Neural cell (in vitro differentiated cells): ENCODE data around the gene TEFM.

Experiments used
- EP300 ChIP-seq: fragments of 450-650 bp; conservative IDR thresholded peaks from 2 replicates; pipeline ENCODE4 v1.6.1; 2014; ENCODE audit warnings: antibody characterized with exemption, mild to moderate bottlenecking, moderate library complexity; ENCODE audit not compliant: poor library complexity, severe bottlenecking
- EZH2 ChIP-seq: fragments of 200-600, 300-800 bp; shearing (Covaris generic), sonication (generic); IDR thresholded peaks from 2 replicates; pipeline ENCODE4 v1.6.1; 2014; ENCODE audit warnings: antibody characterized with exemption, low read length, borderline replicate concordance, mild to moderate bottlenecking; ENCODE audit not compliant: insufficient read depth, poor library complexity, severe bottlenecking
- POLR2AphosphoS5 ChIP-seq: IDR thresholded peaks from 2 replicates; pipeline ENCODE4 v1.6.1; 2012
- REST ChIP-seq: IDR thresholded peaks from 2 replicates; pipeline ENCODE4 v1.6.1; 2012; ENCODE audit warnings: borderline replicate concordance
- SMC3 ChIP-seq: fragments of 450-650 bp; conservative IDR thresholded peaks from 2 replicates; pipeline ENCODE4 v1.6.1; 2014; ENCODE audit warnings: antibody characterized with exemption, mild to moderate bottlenecking, moderate library complexity; ENCODE audit not compliant: poor library complexity
- TAF1 ChIP-seq: IDR thresholded peaks from 2 replicates; pipeline ENCODE4 v1.6.1; 2012; ENCODE audit warnings: low read depth
- TF ChIP-seq, protein P1 (sequence below): fragments of 450-650 bp; IDR thresholded peaks from 2 replicates; pipeline ENCODE4 v1.5.1; 2014; ENCODE audit warnings: antibody characterized with exemption, mild to moderate bottlenecking, moderate library complexity; ENCODE audit not compliant: poor library complexity, severe bottlenecking

DNA sequence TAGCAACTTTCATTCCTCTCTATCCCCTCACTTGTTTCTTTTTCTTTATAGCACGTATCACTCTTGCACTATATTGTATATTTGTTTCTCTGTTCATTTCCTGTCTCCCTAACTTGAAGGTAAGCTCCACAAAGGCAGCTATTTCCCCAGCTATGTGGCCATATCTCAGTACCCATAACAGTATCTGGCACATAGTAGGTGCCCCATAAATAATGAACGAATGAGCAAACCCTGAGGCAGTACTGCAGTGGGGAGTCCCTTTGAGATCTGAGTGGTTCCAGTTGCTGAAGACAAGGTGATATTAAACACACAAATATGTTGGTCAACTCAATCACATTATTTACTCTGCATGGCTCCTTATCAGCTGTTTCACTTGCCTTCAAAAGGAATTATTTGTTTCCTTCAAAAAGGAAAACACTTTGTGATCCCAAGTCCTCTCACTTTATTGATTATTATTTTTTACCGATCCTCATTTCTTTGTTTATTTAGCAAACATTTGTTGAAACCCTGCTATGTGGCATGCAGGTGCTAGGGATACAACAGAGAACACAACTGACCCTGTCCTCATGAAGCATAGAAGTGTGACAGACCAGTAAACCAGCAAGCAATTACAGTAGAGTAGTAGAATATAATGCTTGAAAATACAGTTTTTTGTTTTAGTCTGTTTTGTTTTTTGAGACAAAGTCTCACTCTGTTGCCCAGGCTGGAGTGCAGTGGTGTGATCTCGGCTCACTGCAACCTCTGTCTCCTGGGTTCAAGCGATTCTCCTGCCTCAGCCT is 10.0 kb upstream of the TEFM start:
- no peak for TF ChIP-seq EZH2
- TF ChIP-seq, protein P1, sequence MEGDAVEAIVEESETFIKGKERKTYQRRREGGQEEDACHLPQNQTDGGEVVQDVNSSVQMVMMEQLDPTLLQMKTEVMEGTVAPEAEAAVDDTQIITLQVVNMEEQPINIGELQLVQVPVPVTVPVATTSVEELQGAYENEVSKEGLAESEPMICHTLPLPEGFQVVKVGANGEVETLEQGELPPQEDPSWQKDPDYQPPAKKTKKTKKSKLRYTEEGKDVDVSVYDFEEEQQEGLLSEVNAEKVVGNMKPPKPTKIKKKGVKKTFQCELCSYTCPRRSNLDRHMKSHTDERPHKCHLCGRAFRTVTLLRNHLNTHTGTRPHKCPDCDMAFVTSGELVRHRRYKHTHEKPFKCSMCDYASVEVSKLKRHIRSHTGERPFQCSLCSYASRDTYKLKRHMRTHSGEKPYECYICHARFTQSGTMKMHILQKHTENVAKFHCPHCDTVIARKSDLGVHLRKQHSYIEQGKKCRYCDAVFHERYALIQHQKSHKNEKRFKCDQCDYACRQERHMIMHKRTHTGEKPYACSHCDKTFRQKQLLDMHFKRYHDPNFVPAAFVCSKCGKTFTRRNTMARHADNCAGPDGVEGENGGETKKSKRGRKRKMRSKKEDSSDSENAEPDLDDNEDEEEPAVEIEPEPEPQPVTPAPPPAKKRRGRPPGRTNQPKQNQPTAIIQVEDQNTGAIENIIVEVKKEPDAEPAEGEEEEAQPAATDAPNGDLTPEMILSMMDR = no peak
- no peak for TF ChIP-seq SMC3
- no peak for TF ChIP-seq EP300
- TF ChIP-seq REST = no peak
- TF ChIP-seq TAF1 = no peak
- no peak for TF ChIP-seq POLR2AphosphoS5
